ENCODE results near the gene BARHL1.

Gene BARHL1

GRCh38 chr9:132632413-132633129, 50.2 kb downstream of the BARHL1 start:
- no peak for TF ChIP-seq CTCF (IDR thresholded peaks at IDR 0.05; ENCODE audit: low read length, missing control alignments)
- DNase-seq (ENCODE audit: low read depth), result no peak
- H3K4me3 ChIP-seq (replicated peaks; ENCODE audit: low read depth, low read length), result no peak overlapping the region

- DNase-seq (ENCODE audit: low read depth), result no peak
- no peak overlapping the region for H3K4me3 ChIP-seq (replicated peaks; ENCODE audit: low read depth, low read length)
- no peak for TF ChIP-seq CTCF (IDR thresholded peaks at IDR 0.05; ENCODE audit: low read length, missing control alignments)
Measured at GRCh38 chr9:132634327-132634726, 51.9 kb downstream of the BARHL1 start.

GRCh38 chr9:132637351-132637750, 54.9 kb downstream of the BARHL1 start:
- TF ChIP-seq CTCF (IDR thresholded peaks at IDR 0.05; ENCODE audit: low read length, missing control alignments), result no peak
- DNase-seq (ENCODE audit: low read depth), result no peak
- H3K4me3 ChIP-seq (replicated peaks; ENCODE audit: low read depth, low read length), result no peak overlapping the region

GRCh38 chr9:132637801-132638200, 55.4 kb downstream of the BARHL1 start:
- no peak for TF ChIP-seq CTCF (IDR thresholded peaks at IDR 0.05; ENCODE audit: low read length, missing control alignments)
- no peak overlapping the region for H3K4me3 ChIP-seq (replicated peaks; ENCODE audit: low read depth, low read length)
- DNase-seq (ENCODE audit: low read depth), result no peak

- H3K4me3 ChIP-seq (replicated peaks; ENCODE audit: low read depth, low read length), result no peak overlapping the region
- no peak for TF ChIP-seq CTCF (IDR thresholded peaks at IDR 0.05; ENCODE audit: low read length, missing control alignments)
- DNase-seq (ENCODE audit: low read depth), result peak; percentile 9
Measured at GRCh38 chr9:132638240-132638639, 55.8 kb downstream of the BARHL1 start.

- H3K4me3 ChIP-seq (replicated peaks; ENCODE audit: low read depth, low read length), result no peak overlapping the region
- DNase-seq (ENCODE audit: low read depth), result no peak
- TF ChIP-seq CTCF (IDR thresholded peaks at IDR 0.05; ENCODE audit: low read length, missing control alignments), result no peak
Measured at GRCh38 chr9:132639322-132639721, 56.9 kb downstream of the BARHL1 start.
